D721Med (cell line): ENCODE measurements around the gene SPATA4.

Experiments used
- DNase-seq: peaks from one replicate; pipeline ENCODE4 v3.0.0; 2011; ENCODE audit warnings: low spot score; ENCODE audit not compliant: insufficient read length
- FAIRE-seq: peaks from 2 replicates; lab custom pipeline; 2011; peaks lifted over from hg19 to GRCh38; lab: Jason Lieb, UNC
- TF ChIP-seq, protein P1 (sequence below): IDR thresholded peaks from 2 replicates; pipeline ENCODE4 v1.5.1; 2012; ENCODE audit warnings: mild to moderate bottlenecking, control low read depth; ENCODE audit not compliant: insufficient read depth; ENCODE audit errors: missing control alignments

SPATA4 gene

DNA sequence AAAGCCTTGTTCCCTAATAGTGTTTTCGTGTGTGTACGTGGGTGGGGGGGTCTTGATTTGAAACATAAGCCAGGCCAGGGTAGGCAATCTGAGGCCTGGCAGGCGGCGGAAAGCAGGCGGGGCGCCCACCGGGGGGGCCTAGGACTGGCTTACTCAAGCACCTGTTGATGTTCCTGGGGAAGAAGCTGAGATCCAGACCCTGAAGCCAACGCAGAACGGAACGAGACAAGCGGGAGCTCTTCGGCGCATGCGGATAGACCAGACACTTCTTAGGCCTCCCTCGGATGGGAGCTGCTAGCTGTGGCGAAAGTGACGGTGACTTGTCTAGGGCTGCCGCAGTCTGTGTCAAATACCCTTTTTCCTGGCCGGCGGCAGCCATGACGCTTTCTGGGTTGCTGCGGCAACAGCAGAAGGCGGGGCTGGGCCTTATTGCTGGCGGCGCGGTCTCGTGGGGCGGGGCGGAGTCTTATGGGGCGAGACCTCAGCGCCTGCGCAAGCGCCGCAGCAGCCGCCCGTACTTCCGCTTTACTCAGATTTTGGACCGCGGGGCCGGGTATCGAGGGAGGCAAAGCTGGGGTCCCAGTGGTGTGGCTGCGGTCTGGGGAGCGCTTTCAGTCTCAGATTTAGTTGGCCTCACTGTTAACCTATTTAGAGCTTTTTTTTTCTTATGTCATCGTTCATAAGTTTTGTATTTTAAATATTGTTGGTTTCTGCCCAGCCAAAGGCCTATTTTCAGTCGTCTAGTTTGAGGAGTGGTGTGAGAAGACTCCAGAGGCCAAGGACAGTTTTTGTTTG, at the start of gene SPATA4:
SPATA4 (minus strand) TSS at position 402 of the 795 bp plus-strand sequence; CDS start at position 379, 23 bp downstream.
- TF ChIP-seq, protein P1, sequence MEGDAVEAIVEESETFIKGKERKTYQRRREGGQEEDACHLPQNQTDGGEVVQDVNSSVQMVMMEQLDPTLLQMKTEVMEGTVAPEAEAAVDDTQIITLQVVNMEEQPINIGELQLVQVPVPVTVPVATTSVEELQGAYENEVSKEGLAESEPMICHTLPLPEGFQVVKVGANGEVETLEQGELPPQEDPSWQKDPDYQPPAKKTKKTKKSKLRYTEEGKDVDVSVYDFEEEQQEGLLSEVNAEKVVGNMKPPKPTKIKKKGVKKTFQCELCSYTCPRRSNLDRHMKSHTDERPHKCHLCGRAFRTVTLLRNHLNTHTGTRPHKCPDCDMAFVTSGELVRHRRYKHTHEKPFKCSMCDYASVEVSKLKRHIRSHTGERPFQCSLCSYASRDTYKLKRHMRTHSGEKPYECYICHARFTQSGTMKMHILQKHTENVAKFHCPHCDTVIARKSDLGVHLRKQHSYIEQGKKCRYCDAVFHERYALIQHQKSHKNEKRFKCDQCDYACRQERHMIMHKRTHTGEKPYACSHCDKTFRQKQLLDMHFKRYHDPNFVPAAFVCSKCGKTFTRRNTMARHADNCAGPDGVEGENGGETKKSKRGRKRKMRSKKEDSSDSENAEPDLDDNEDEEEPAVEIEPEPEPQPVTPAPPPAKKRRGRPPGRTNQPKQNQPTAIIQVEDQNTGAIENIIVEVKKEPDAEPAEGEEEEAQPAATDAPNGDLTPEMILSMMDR = no peak
- FAIRE-seq = no peak
- DNase-seq = peak; percentile 78

DNA sequence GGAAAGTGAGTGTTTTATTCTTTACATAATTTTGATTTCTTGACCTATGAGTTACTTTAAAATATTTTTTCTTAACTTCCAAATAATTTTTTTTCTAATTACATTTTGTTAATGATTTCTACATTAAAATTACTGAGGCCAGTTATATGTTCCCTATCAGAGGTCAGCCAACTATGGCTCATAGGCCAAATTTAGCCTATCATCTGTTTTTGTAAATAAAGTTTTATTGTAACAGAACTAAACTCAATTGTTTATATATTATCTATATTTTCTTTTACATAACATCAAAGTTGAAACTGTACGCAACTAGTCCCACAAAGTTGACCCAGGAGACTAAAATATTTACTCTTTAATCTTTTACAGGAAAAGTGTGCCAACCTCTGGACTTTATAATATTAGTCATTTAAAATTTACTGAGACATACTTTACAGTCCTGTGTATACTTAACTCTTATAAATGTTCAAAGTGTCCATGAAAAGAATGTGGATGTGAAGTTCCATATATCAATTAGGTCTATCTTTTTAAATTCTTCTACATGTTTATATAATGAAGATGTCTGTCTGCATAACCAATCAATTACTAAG, 47.5 kb upstream of the SPATA4 start:
- TF ChIP-seq, protein P1 = no peak
- DNase-seq (no peak), FAIRE-seq (no peak)

DNA sequence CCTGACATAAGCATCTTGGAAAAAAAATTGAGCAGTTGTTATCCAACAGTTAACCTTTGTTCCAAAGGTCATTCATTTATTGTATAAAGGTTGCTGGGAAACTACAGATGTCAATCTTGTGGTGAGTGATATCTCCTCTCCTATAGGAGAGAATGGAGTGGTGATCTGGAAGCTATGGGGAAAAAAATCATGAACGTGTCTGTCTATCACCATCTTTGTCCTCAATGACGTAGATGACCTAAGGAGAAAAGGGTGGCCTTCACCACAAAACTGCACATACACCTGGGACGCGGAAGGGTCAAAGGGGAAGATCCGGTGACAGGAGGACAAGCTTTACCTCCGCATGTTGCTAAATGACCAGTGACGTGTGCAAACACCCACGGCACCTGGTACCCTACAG, 46.3 kb upstream of the SPATA4 start:
- FAIRE-seq (no peak), DNase-seq (no peak)
- TF ChIP-seq, protein P1 = no peak

DNA sequence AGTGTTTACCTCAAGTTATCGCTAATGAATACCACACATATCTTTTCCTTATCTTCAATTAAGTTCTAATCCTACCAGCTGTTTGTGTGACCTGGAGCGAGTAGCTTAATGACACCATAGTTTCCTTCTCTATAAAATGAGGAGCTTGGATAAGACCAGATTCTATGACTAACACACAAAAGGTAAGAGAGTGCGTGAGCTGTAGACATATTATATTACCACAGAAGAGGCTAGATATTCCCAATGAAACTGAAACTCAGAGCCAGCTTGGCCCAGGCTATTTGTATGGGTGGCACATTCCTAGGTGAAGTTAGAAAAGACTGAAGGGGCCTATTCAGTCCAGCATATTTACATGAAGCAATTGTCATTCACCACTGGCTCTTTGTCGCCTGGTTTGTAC, 43.4 kb upstream of the SPATA4 start:
- TF ChIP-seq, protein P1 = no peak
- FAIRE-seq (no peak), DNase-seq (no peak)

DNA sequence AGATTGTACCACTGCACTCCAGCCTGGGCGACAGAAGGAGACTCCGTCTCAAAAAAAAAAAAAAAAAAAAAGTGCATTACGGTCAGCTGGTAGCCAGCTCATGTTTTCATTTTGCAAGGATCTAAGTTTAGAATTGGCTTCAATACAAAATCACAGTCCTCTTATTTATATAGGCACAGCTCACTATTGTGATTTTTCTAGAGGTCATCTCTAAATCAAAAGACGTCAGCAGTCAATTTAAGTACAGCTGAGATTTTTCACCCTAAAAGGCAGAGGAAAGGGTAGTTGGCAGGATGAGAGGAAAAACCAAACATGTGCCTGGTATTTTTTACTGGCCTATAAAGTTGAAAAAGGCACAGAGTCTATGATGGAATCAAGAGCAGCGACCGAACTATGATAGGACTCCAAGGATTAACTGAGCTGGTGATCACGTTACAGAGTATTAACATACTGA, 42.8 kb upstream of the SPATA4 start:
- TF ChIP-seq, protein P1 = no peak
- DNase-seq = no peak
- FAIRE-seq = no peak

DNA sequence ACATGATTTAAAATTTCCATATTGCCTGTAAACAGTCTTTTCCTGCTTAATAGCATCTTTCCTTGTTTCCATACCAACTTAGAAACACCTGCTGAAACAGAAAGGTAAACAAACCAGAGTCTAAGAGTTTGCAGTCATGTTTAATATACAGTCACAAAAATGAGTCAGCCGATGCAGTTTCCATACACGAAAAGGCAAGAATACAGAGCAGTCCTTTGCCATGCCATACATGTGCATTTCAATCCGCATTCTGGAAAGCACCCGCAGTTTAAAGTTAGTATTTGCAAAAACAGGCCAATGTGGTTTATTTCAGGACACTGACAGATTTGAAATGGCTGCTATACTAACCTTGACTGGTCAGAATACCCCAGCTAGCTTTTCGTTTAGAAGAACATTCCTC, 41.6 kb upstream of the SPATA4 start:
- no peak for DNase-seq
- TF ChIP-seq, protein P1 = no peak
- no peak for FAIRE-seq

DNA sequence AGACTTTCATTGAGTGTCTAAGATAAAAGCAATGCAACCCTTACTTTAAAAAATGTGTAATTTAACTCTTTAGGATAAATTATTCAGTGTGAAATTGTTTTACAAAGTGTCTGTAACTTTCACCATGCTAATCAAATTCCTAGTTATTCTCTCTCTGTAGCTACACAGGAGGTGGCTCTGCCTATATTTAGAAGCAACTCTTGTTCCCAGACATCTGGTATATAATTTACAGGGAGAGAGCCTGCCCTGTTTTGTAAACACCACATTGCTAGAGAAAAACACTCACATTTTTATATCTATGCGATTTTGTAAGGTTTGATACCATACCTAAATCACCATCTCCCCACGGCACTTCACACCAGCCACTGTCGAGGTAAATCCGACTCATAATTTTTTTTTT, 35.5 kb upstream of the SPATA4 start:
- TF ChIP-seq, protein P1 = no peak
- FAIRE-seq = no peak
- no peak for DNase-seq
